Ammon's horn (tissue), 1 donor: Measurements from ENCODE around the gene YKT6.
"Not testable (repeated sequence)": the region's sequence is repeated elsewhere in the genome, so short reads cannot be mapped to it uniquely, and the experiment has no call there.

ENCODE experiments used
- DNase-seq: peaks from one replicate; pipeline ENCODE4 v3.0.0-alpha.2; 2016; ENCODE audit warnings: low spot score

The YKT6 gene

DNA sequence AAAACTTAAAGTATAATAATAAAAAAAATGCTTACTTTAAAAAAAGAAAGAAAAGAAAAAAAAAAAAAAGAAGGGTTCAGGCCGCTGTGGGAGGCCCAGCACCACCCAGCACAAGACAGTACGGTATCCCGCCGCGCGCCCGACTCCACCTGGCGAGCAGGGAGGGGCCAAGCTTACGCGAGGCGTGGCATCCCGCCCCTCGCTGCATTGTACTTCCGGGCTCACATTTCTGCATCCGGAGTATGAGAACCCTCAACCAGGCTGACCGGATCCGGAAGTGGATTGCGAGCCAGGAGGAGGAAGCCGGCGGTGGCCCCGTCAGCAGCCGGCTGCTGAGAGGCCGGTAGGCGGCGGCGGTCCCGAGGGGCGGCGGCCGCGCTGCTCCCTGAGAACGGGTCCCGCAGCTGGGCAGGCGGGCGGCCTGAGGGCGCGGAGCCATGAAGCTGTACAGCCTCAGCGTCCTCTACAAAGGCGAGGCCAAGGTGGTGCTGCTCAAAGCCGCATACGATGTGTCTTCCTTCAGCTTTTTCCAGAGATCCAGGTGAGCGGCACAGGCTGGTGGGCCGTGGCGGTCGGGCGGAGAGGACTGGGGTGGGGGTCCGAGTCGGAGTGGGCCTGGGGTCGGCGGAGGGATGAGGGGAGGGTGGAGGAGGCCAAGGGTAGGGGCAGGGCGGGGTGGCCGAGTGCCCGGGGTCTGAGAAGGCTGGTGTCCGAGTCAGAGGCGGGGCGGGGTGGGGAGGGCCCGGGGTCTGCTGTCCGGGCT is at the start of gene YKT6:
Gene YKT6 (plus strand): TSS at position 280 of the 763 bp plus-strand sequence. CDS start 158 bp downstream, at position 438.
- DNase-seq, result peak; percentile 95

DNA sequence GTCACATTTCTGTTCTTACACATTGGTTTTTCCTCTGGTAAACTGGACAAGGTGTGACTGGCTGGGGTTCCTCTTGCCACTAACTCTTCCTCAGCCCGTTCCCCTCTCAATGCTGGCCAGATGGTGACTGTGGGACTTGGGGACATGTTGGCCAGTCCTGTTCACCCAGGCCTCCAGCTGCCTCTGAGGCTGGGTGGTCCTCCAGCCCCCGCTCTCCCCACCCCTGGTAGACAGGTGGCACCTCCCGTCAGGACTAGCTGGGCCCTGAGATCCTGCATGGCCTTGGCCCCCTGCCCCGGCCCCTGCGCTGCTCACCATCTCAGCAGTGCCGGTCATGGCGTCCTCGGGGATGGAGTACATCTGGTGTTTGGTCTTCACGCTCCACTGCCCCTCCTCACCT is 48.8 kb upstream of the YKT6 start:
- no peak for DNase-seq

DNA sequence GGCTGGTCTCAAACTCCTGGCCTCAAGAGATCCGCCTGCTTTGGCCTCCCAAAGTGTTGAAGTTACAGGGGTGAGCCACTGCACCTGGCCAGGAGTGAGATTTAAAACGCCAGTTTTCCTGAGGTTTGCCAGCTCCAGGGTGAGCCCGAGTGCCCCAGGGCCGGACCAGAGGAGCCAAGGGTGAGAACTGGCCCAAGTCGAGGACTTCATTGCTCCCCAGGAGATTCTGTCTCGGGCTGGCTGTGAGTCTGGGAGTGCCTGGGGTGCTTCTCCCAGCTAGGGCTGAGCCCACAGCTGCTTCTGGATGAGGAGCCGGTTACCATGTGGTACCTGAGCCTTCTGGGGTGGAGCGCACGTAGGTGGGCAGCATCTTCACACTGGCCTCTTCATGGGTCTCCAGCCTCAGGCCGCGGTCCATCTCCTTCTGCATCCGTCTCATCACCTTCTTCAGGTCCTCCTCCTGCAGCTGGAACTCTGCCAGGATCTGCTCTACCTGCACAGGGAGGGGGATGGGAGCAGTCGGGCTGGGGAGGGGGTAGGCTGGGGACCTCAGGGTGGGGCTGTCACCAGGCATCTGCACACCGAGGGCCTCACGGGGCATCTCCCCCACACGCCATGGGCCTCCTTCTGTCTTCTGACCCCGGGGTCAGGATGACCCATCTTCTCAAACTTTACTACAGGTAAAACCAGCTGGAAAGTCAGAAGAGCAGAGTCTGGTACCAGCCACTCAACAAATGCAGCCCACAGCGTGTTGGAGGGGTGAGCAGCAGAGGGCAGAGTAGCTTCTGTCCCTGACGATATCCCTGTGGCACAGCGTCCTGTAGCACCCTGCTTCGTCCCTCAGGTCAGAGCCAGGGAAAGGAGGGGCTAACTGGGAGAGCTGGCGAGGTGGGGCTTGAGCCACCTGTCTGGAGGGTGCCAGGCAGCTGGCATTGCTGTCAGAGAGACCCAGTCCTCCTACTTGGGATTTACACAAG is 47.5 kb upstream of the YKT6 start:
- DNase-seq, result no peak

DNA sequence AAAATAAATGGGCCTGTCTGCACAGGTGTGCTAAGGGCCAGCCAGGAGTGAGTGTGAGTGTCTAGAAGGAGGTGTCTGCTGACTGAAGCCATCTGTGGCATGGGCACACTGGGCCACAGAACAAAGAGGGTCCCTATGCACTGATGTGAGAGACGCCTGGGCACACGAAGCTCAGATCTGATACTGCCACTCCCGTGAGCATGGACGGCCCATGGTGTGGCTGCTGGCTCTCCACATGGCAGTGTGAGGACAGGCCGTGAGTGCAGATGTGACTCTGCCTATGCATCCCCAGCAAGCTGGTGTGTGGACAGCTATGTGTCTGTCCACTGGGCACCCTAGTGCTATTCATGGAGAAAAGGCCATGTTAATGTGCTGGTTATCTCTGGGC is 46.8 kb upstream of the YKT6 start:
- DNase-seq, result no peak

DNA sequence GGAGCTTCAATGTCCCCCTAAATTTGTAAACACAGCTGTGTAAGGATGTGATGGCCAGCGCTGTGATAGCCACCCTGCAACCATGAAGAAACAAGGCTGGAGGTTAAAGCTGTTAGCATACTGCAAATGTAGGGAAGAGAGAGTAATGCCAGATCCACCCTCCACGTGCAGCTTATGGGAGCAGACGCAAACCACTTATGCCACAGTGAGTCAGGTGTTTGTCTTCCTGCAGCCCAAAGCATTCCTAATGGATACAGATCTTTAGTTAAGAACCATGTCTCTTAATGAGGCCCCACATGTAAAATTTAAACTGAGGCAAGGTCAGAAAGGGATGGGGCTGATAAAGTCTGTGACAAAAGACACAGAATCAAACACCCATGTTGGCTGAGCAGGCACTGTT is 46.1 kb upstream of the YKT6 start:
- no peak for DNase-seq

DNA sequence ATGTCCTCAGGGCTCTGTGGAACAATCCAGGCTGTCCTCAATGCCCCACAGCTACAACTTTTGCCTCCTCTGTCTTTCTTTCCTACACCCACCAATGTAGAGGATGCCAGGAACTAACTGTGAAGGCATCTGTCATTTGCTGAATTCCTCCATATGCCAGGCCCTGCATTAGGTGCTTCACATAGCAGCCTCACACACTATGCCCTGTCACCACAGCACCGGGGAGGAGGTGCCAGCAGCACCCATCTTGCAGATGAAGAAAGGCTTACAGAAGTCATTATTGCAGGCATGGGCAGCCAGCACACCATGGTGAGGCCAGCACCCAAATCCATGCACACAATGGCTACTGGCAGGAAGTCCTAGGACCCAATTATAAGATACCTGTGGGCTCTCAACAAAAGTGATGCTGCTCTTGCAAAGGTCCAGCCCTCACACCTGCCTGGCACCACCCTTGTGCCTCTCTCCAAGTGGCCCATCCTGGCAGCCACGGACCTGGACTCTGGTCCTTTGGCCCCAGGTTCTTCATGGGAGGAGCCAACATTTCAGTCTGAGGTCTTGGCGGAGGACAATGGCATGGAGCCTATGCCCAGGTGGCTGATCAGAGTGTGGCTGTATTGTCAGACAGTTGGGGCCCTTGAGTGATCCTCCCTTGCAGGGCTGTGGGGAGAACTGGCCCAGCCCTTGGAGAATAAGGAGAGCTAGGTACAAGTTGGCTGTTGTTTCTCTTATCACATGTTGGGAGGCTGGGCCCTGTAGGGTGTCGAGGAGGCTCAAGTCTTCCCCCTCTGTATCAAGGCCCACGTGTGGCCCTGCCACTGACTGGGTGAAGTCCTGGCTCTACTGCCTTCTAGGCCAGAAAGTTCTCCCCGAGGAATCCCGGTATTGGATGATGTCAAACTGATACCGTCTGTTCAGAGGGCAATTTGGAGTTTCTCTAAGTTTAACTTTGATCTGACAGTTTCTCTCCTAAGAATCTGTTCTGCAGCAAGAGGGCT is 45.3 kb upstream of the YKT6 start:
- peak; percentile 68 for DNase-seq

DNA sequence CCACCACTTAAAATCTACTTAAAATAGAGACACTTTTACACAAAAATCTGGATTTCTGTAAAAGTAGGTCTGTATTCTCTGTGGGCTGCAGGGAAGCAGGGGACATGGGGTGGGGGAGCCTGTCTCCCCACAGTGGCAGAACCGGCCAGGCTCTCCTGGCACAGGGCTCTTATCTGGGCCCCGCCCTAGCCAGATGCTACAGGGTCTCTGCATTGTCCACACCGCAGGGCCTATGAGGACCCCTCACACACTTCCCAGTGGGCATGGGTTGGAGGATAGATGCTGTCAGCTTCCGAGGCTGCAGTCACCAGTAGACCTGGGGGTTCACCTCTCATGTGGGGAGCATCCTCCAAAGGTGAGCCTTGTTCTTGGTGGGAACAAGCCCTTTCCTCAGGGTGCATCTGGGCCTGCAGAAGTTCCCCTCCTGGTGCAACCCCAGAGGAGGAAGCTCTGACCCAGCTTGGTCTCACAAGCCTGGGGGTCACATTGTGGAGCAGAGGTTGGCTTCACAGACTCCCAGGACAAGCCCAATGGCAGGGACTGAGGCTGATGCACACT is 44.2 kb upstream of the YKT6 start:
- DNase-seq, result no peak

DNA sequence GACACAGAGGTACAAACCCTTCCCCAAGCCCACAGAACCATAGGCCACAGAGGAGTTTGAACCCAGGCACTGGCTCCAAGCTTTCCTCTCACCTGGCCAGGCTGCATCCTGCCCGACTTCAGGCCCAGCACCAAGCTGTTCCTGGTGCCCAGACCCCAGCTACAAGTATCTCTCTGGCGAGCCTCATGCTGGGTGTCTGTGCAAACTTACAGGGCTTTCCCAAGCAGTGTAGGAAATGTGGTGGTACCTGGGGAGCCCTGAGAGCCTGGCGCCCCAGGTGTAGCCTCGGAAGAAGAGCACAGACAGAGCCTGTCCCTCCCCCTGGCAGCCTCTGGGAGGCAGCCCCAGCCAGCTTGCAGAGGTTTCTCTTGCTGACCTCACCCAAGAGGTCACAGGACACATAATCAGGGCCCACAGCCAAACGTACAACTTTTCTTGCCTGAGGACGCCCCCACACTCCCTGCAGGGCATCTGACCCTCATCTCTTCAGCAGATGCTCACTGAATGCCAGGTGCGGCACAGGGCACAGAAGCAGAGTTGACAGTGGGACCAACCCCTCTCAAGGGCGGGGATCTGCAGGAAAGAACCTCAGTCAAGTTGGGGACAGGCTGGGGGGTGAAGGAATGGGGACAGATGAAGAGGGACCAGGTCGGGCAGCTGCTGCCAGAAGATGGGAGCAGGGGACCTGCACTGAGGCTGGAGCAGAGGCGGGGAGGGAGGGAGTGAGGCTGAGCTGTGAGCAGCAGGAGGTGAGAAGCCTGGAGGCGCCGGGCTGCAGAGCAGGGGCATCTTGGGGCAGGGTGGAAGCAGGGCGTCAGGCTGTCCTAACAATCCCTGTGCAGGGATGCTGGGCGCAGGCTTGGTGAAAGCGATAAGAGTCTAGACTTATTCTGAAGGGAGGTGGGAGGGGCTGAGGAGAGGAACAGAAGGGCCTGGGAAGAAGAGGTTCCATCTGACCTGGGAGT is 43.4 kb upstream of the YKT6 start:
- no peak for DNase-seq

DNA sequence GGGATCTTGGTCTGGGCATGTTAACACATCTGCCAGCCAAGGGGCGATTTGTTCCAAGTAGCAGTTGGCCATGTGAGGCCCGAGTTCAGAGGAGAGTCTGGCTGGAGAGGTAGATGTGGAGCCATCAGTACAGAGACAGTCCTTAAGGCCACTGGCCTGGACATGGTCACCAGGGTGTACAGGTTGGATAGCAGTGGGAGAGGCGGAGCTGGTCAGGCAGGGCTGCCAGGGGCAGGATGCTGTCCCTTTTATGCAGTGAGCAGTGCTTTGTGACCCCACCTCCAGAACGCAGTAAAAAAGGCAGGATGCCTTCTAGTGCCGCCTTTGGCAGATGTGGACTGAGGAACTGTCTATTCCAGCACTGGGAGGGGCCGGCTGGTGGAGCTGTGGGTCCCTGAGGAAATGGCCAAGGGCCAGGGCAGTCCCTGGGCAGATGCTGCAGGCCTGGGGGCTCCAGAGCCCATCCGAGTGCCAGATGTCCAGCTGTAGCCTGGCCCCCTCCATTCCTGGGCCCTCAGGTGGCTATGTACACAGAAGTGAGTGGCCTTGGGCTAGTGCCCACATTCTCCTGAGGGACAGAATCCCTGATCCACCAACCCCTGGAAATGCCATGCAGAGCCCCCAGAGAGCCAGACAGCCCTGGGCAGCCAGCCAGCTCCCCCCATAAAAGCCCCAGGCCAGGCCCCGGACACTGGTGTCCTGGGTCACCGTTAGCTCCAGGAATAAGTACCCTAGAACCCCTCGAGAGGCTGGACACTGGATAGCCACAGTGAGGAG is 42.5 kb upstream of the YKT6 start:
- DNase-seq, result no peak

DNA sequence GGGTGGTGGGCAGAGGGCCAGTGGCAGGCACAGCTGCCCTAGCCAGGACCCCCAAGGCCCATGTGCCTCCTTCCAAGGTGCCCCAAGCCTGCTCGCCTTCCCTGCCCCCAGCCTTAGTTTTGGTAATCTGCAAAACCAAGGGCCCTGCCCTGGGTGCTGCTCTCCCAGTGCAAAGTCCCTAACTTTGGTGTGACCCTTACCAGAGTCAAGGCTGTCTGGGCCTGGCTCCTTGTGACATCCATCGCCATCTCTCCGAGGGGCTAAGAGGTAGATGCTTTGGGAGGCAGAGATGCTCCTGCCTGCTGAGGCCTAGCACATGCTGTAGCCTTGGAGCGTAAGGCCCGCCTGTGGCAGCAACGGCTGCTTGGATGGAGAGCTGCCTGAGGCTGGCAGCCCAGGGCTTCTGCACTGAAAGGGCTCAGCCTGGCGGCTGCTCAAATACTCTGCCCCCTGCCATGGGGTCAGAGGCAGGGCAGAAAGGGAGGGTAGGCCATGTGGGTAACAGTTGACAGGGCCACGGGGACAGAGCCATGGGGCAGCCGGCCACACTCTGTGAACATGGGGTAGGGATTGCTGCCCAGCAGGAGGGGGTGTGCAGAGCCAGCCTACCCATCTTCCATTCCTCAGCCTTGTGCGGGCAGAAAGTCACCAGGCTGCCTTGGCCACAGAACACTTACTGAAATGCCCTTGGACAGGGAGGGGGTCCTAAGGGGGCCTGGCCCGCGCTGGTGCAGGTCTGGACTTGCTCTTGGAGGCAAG is 41.7 kb upstream of the YKT6 start:
- peak; percentile 57 for DNase-seq

DNA sequence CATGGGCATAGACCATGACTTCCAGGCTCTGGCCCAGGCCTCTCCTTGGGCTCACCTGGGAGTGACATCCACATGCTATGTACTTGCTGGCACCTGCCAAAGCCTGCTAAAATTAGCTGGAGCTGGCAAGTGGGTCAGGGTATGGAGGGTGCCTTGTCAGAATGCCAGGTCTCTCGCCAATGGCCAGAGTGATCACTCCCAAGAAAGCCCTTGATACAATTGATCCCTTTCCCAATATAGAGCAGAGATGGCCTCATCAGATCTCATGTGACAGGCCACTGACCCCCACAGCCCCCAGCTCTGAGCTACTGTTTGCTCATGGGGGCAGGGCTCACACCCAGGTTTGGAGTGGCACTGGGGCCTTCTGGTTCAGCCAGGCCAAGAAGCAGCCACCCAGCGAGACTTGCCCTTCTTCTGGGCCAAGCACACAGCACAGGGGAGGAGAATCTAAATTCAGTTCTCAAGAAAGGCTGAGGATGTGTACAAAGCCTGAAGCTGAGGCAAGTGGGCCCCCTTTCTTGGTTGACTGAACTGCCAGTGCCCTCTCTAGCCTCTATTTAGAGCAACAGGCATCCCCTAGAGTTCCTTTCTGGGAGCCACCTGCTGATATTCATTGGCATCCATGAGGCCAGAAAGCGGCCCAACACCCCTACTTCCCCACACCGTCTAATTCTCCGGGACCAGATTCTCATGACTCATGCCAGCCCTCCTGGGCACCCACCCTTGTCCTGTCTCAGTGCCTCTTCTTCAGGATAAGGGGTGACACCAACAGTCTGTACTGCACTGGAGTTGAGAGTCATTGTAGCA is 40.8 kb upstream of the YKT6 start:
- DNase-seq, result no peak

DNA sequence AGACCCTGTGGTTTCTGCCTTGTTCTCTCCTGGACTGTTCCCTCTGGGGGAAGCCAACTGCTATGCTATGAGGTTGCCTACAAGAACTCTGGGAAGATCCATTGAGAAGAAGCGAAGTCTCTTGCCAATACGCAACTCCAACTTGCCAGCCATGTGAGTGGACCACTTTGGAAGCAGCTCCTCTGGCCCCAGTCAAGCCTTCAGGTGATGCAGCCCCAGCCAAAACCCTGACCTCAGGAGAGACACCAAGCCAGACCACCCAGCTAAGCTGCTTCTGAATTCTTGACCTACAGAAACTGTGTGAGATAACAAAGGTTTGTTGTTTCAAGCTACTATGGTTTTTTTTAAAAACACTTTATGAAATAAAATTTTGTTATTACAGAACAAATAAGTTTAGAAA is 39.4 kb upstream of the YKT6 start:
- DNase-seq, result no peak

DNA sequence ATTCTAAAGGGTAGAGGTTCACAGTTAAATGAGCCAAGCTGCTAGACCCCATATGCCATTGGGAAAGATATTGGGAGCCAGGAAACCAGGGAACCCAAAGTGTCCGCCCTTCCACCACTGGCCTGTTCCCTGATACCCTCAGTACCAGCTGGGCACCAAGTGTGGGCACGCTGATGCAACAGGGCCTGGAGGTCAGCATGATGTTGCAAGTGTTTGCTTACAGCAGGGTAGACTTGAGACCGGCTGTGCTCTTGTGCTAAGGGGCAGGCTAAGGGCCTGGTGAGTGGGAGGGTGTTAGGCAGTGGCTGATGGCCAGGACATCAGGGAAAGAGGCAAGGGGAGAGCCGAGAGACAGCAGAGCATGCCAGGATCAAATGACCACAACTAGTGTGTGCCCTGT is 38.6 kb upstream of the YKT6 start:
- DNase-seq, result no peak

DNA sequence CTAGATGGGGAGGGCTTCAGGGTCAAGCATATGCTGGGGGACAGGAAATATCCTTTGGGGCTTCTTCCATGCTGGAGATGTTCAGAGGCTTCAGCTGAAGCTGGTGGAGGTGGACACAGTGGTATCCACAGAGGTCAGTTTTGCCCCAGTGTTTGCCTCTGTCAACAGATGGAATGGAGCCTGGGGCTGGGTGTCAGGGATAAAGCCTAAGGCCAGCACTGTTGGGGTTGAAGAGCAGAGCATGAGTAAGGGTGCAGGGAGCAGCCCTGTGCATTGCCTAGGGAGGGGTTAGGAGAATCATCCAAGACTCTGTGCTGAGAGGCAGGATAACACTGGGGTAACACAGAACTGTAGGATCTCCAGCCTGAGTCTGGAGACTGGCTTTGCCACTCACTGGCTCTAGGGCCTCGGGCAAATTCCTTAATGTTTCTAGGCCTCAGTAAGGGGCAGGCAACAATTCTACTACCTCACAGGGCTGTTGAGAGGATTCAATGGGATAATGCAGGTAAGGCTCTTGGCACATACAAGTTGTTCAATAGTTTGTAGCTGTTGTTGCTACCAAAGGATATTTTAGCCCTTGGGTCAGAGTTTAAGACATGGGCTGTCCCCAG is 37.9 kb upstream of the YKT6 start:
- DNase-seq, result no peak

DNA sequence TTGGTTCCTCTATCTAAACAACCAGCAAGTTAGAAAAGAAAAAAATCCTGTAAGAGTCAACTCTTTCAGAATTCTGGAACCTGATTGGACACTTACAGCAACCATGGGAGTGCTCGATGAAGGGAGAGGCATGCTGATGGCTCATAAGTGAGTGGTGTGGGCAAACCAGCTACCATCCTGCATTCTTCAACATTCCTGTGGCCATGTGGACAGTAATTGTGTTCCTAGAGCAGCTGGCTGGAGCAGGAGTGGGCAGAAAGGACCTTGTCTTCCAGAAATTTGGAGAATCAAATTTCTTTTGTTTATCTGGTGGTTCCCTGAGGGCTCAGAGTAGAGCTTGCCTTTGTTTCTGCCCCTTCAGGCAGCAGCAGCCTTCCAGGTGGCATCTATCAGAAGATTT is 37.2 kb upstream of the YKT6 start:
- no peak for DNase-seq

DNA sequence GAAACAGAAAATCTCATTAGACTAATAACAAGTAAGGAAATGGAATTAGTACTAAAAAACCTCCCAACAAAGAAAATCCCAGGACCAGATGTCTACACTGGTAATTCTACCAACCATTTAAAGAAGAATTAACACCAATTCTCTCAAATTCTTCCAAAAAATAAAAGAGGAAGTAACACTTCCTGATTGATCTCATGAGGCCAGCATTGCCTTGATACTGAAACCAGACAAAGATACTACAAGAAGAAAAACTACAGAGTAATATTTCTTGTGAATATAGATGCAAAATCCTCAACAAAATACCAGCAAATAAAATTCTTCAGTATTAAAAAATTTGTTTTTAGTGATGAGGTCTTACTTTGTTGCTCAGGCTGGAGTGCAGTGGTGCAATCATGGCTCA is 32.9 kb upstream of the YKT6 start:
- DNase-seq, result no peak

DNA sequence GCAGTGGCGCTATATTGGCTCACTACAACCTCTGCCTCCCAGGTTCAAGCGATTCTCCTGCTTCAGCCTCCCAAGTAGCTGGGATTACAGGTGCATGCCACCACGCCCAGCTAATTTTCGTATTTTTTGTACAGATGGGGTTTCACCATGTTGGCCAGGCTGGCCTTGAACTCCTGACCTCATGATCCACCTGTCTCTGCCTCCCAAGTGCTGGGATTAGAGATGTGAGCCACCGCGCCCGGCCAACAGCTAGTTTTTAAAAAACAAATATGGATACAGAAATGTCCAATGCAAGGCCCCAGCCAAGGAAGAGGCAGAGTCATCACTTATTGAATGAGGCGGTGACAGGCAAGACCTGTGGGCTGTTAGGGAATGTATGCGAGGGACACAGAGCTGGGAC is 28.9 kb upstream of the YKT6 start:
- not testable (repeated sequence) for DNase-seq

DNA sequence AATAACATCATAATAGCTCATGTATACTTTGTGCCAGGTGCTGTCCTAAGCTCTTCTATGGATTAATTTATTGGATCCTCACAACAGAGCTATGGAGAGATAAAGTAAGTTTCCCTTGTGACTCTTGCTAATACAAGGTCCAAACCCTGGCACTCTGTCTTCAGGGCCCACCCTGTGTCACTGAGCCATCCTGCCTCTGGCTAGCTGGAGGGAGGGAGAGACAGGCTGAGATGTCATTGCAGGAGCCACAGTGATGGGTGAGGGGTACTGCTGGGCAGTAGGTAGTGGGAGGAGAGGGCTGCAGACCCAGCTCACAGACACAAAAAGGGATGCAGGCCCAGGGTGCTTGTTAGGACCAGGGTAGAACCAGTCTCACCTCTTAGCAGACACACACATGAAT is 28.4 kb upstream of the YKT6 start:
- DNase-seq, result no peak
